GM21360 (cell line): ENCODE measurements around the gene SCUBE3.

ENCODE experiments used
- ATAC-seq: cut with Tn5 transposase; IDR thresholded peaks from one replicate; pipeline ENCODE4 v1.9.1; 2021; ENCODE audit warnings: mild to moderate bottlenecking, moderate library complexity; ENCODE audit not compliant: unreplicated experiment

Gene SCUBE3

DNA sequence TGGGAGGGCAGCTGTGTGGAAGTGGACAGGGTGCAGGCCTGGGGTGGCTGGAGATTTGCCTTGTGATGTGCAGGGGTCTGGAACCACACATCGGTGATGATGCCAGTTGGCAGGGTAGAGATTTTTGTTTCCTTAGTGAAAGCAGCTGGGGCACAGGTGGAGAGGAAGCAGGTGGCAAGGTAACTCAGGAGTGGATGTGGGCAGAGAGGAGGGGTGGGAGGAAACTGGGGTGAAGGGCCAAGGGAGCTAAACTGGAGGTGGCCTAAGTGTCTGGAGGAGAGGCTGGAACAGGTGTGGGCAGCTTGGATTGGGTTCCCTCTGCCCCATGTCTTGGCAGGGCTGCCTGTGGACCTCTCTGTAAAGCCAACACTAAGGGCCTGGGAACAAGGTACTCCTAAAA, 4.7 kb upstream of the SCUBE3 start:
- ATAC-seq, result no peak

DNA sequence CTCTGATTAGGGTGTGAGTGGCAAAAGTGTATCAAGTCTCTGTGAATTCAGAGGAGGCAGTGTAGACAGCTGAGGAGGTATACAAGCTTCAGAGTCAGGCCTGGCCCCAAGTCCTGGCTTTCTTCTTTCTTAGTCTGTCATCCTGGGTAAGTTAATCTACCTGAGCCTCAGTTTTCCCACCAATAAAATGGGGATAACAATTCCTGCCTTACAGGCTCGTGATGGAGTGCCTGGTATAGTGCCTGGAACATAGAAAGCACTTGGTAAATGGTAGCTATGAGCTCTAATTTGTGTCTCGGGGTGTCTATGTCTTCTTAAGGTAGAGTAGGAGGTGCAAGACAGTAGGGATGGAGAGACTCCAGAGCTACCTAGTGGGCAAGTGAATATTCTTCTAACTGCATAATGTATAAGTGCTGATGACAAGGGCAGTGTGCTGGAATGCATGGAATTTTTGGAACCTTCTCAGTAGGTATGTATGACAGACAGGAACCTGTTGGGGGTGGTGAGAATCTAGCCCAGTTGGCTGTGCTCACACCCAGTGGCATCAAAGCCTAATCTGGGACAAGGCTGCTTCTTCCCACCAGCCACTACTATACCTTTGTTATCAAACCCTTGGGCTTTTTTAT, 4.0 kb upstream of the SCUBE3 start:
- ATAC-seq, result no peak

DNA sequence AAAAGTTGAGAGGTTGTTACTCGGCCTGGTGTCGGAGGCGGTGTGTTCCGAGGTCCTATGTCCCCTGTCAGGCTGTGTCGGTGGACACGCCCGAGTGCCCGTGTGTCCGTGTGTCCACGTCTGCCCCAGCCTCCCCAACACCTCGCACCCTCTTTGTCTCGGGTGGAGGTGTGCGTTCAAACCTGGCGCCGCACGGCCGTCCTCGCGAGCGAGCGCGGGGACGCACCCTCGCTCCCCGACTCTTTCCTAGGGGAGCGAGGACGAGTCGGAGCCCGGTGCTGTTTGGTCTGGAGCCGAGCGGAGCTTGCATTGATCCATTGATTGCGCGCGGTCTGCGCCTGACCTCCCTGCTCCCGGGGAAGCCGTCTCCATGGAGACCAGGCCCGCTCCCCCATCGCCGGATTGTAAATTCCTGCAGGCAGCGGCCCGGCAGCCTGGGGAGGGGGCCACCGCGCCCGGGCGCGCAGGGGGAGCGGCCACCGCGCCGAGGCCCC, 411 bp upstream of the SCUBE3 start:
- ATAC-seq, result no peak

DNA sequence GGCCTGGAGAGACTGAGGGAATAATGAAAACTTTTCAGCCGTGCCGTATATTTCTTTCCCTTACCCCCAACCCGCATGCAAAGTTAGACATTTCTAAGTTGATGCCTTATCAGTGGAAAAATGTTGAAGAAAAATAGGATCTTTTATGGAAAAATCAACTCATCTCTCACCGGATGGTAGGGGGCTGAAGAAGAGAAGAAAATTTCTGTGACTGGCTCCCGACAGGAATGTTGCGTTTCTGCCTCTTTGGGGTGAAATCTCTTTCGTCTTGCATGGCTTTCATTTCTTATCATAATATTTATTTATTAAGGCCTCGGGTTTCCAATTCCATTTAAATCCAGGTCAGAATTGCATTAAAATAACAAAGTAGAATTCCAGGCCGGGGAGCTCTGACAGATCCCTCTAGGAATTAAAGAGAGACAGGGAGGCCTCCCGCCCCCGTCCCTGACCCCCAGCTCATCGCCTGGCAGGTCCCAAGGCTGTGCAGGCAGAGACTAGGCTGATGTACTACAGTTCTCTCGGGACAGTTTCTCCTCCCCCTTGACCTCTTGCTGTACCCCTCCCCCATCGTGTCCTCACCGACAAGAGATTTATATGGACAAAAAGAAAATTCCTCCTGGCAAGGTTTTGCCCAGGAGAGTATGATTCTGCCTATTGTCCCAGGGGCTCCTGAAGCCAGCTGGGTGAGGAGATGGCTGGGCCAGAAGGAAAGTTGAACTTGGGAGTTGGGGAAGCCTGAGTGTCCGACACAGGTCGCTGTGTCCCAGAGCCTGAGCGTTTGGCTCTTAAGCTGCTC, 1.3 kb downstream of the SCUBE3 start:
- no peak for ATAC-seq

DNA sequence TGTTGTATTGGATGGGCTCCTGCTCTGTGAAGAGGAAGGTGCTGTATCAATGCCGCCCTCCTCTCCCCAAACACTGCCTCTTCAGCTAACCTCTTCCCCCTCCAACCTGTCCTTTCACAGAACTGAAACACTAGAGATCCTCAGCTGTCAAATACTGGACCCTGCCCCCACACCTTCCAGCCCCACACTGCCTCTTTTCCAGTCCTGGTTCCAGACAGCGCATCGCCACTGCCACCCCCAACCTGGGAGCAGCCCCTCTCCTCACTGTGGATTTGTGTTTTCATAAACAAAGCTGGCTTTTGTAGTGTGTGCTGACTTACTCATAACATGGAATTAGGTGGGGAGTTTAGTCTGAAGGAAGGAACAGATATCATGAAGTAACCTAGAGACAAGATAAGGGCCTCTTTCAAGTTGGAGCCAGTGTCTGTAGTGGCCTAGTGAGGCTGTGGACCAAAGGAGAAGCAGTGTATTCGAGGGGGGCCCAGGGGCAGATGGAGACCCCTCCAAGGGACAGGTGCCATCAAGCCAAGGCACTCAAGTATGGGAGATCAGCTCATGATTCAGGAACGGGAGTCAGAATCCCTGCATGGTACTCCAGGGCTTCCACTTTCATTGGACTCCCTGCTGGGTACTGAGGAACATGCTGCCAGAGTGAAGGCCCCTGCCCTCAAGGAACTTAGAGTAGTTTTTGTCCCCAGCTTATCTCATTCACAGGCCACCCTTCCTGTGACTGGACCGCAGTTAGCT, 2.1 kb downstream of the SCUBE3 start:
- ATAC-seq, result no peak

DNA sequence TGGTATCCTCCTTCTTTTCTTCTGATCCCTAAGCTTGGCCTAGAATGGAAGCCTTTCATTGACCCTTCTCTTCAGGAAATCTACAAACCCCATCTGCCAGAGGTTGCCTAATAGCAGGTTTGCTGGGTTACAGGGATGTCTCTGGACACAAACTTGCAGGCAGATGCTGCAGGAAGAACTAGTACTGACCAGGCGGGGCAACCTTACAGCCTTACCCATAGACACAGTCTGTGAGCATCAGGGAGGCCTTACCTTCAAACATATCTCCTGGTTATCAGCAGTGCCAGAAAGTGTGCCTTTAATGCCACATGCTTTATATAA, 2.6 kb downstream of the SCUBE3 start:
- no peak for ATAC-seq

DNA sequence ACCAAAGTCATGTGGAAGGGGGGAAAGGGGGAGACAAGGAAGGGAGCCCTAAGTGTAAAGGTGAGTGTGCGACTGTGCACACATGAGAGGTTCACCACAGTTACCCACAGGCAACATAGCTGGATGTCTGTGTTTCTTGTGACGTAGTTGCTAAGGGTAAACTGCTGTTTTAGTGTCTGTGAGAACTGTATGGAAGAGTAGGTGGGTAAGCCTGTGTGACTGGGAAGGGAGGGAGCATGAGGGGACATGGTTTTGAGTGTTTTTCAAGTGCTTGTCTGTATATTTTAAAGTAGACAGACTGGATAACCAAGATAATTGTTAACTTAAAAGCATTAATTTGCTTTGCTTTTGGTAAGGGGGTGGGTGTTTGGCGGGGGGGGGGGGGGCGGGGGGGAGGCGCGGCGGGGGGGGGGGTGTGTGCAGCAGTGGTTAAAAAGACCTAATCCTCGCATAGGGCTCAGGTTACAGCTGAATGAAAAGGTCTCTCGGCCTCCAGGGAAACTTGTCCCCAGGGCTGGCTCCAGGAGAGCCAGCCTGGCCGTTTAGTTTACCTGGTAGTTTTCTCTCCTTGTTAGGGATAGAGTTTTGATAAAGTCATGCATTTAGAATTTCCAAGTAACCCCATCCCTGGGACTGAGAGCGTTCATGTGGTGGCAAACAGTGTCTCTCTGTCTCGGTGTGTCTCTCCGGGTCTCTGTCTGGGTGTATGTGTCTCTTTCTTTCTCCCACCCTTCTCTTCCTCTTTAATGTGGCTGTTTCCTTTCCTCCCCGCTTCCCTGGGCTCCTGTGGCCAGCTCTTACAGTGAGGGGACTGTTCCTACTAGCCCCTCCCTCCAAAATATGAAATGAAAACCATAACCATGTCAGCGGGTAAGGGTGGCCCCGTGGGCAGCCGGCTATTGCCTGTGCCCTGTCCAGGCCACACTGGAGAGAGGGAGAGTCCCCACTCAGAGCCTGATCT, 3.4 kb downstream of the SCUBE3 start:
- ATAC-seq, result no peak

DNA sequence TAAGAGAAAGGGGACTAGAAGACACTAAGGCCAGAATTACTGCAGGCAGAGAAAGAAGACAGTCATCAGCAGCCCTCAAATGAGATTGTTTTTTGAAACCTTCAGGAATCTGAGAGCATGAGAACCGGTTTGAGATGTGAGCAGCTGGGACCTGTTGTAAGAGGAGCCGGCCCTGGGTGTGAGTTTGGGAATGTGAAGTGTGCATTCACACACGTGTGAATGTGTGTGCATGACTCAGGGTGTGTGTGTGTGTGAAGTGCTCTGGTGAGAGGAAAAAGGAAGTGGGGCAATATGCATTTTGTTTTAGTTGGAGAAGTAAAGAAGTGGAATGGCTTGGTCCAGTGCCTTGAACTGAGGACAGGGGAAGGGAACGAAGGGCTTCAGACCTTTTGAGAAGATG, 4.3 kb downstream of the SCUBE3 start:
- no peak for ATAC-seq

DNA sequence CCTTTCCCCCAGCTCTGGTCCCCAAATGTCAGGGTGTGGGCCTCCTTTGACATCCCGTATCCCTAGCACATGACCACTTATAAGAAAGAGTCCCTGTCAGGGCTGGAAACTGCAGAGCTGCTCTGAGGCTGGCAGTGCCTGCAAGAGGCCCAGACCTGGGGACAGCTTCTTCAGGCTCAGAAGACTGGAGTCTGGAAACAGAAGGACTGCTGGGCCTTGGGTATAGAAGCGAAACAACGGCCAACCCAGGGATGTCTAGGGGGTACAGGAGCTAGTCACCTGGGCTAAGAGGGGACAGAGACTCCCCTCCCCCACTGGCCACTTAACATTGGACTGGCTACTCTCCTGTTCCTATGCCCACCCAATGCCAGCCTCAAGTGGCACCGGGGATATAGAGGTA, 4.7 kb downstream of the SCUBE3 start:
- ATAC-seq, result no peak

DNA sequence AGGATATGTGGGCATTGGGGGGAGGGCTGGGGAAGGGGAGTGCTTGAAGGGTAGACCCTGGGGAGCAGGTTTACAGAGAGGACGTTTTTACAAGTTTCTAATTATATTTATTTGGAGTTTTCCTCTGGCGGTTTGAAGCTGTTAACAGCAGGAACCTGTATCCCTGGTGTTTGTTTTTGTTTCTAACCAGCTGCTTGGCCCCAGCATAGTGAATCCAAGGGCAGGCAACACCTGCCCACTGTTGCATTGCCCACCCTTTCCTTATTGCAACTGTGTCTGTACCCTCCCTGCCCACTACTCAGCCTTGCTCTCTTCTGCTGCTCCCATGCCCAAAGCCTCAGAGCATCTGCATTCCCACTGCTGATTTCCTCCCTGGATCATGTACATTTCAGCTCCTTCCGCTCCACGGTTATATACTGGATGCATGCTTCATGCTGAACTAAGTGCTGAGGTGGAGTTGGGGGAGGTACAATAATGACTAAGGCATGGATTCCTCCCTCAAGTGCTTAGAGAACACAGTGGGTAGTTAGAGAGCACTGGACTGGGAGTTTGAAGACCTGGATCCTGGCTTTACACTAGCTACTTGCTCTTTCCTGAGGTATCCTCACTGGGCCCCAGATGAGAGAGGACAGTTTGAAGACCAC, 6.0 kb downstream of the SCUBE3 start:
- ATAC-seq, result no peak

DNA sequence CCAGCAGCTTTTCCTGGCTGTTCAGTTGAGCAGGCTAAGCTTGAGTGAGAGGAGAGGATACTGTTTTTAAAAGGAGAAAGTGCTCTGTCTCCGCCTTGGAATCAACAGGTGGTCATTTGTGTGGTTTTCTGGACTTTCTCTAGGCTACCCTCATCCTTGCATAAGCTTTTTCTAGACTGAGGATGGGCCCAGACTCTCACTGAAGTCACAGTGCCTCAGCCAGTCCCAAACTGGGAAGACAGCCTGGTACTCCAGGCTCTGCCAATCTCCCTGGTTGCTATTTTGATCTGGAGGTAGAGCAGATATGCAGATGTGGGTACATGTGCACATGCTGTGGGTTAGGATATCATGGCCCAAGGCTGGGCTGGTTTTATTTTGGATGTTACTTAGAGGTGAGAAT, 7.0 kb downstream of the SCUBE3 start:
- no peak for ATAC-seq

DNA sequence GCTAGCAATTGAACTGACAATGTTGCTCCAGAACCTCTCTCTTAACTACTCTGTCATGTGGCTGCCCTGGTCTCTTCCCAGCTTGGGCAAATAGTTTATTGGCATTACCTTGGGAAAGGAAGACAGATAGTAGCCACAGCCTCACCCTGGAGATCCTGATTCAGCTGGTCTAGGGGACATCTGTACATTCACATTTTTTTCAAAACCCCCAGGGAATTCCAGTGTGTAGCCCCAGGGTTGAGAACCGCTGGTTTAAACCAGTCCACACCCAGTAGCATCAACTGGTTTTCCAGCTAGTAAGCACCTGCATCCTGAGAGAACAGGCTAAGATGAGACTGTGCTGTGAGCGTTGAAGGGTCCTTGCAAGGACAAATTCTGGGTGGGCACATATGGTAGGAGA, 9.6 kb downstream of the SCUBE3 start:
- ATAC-seq, result no peak

DNA sequence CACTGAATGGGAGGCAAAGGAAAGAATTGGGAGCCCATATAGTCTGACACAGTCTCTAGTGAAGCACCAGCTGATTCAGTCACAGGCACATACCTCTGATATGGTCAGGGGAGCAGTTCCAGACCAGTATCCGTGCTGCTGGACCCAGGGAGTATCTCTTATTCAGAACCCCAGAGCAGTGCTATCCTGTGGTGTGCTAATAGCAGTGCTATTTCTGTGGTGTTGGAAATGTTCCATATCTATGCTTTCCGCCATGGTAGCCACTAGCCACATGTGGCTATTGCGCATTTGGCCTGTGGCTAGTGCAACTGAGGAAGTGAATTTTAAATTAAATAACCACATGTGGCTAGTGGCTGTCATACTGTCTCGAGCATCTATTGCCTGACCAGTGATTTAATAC, 11.0 kb downstream of the SCUBE3 start:
- no peak for ATAC-seq

DNA sequence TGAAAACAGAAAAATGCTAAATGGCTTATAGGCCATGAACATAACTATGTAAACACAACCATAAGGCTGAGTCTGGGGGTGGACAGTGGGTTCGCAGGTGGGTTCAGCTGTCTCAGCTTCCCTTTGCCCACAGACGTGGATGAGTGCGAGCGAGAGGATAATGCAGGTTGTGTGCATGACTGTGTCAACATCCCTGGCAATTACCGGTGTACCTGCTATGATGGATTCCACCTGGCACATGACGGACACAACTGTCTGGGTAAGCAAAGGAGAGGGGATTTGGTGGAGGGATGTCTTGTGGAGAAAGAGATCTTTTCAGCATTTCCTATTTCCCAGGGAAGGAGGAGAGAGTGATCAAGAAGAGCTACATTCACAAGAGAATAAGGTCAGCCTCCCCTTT, 14.7 kb downstream of the SCUBE3 start:
- no peak for ATAC-seq

DNA sequence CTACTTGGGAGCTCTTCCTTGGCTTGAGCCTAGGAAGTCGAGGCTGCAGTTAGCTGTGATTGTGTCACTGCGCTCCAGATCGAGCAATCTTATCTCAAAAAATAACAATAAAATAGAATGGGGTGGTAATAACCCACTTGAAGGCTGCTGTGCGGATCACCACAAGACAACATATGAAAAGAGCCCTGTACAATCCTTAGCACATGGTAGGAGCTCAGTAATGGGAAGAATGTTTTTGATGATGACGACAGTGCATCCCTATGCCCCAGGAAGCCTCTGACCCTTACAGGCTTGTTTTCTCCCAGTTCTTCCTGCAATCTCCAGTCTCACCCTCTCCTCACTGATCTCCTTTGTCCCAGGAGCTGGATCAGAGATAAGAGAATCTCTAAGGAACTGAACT, 15.5 kb downstream of the SCUBE3 start:
- ATAC-seq, result no peak

DNA sequence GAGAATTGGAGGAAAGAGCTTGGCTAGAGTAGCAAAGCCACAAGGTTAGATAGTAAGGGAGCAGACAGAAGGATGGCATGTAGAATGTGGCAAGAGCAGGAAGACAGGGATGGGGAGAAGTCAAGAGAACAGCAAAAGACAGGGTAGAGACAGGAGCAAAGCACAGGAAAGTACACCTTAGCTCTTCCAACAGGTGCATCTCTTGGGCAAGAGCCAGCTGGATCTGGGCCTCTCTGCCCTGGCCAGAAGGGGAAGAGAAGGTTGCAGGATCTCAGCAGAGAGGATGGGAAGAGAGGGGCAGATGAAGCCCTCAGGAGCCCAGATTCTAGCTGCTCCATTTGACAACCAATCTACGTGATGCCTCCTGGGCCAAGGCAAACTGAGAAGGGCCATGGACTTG, 16.7 kb downstream of the SCUBE3 start:
- ATAC-seq, result no peak

DNA sequence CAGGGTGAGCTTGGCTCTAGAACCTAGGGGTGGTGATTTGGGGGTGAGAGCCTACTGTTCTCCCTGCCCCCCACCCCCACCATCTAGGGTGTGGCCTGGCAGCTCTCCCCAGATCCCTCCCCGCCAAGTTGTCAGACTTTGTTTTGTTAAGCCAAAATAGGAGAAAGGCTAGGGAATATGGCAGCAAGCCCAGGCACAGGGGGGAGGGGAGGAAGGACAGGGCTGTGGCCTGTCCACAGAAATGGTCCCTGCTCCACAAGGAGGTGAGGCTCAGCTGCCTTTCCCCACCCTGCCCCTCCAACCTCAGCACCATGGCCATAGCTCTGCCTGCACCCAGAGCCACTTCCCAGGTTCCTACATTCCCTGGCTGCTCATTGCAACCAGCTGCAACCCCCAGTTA, 17.2 kb downstream of the SCUBE3 start:
- no peak for ATAC-seq

DNA sequence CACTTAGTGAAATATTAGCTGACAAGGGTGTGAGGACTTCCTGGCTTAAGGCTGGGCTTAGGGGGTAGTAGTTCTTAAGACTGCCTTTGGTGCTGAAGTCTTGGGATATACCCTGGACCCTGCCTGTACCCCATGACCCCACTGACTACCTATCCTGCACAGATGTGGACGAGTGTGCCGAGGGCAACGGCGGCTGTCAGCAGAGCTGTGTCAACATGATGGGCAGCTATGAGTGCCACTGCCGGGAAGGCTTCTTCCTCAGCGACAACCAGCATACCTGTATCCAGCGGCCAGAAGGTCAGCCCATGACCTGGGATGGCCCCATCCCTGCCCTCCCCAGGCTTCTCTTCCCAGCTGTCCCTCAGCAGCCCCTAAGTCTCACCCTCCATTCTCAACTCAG, 17.8 kb downstream of the SCUBE3 start:
- ATAC-seq, result no peak

DNA sequence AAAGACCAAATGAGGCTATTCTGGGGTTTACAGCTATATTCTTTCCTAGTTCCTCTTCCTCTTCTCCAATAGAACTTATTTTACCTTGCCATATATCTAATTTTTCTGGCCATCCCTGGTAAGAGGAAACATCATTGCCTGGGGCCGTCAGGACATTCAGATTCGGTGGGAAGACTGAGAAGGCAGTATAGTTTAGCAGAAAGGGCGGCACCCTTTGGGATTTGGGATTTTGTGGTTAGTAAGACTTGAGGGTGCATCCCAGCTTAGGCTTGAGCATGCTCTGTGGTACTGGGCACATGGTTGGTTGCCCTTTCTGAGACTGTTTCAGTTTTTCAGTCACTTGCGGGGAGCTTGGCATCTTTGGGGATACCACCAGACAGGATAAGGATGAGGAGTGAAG, 21.1 kb downstream of the SCUBE3 start:
- ATAC-seq, result no peak

DNA sequence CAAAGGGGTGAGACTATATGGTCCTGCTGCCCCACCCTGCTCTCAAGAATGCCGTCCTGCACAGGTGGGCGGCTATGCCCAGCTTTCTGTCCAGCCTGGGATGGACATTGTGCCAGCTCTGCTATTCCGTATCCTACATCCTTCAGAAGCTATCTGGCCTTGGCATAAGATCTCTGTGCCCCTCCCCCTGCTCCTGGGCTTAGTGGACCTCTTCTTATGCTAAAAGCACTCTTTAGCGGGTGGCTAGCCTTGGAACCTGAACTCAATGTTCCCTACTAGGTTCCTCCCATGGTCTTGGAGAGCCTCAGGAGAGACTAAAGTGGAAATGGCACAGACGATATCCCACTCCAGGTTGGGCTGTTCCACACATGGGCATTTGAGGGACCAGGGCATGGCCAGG, 22.5 kb downstream of the SCUBE3 start:
- ATAC-seq, result no peak
